ENCODE measurements around the gene LRRC61.
"Not testable (repeated sequence)": the region's sequence is repeated elsewhere in the genome, so short reads cannot be mapped to it uniquely, and the experiment has no call there.

Gene LRRC61

DNA sequence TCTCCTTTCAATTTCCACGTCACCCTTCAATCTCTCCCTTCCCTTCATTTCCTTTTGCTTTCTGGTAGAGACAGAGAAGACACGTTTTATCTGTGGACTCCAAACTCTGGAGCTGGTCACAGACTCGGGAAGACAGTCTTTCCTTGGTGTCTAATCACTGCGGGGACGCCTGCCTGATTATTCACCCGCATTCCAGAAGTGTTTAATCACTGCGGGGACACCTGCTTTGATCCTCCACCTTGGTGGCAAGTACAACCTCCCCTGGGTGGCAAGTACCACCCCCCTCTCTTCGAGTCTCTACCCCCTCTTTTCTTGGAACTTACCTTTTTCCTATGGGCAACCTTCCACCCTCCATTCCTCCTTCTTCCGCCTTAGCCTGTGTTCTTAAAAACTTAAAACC, 15.3 kb upstream of the LRRC61 start:
- no peak for DNase-seq

DNA sequence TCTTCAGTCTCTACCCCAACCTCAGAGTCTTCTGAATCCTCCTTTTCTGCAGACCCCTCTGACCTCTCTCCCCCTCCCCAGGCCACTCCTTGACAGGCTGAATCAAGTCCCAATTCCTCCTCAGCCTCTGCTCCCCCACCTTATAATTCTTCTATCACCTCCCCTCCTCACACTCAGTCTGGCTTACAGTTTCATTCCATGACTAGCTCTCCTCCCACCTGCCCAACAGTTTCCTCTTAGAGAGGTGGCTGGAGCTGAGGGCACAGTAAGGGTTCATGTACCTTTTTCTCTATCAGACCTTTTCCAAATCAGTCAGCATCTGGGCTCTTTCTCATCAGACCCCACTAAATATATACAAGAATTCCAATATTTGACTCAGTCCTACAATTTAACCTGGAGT, 14.6 kb upstream of the LRRC61 start:
- DNase-seq: no peak

DNA sequence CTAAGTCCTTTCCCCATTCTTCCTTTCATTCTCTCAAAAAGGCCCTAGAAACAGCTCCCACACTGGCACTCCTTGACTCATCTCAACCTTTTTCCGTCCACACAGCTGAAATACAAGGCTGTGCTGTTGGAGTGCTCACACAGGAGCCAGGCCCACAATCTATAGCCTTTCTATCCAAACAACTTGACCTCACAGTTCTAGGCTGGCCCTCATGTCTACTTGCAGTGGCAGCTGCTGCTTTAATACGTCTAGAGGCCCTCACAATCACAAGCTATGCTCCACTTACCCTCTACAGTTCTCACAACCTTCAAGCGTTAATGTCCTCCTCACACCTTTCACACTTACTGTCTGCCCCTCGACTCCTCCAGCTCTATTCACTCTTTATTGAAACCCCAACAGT, 12.0 kb upstream of the LRRC61 start:
- DNase-seq: no peak

DNA sequence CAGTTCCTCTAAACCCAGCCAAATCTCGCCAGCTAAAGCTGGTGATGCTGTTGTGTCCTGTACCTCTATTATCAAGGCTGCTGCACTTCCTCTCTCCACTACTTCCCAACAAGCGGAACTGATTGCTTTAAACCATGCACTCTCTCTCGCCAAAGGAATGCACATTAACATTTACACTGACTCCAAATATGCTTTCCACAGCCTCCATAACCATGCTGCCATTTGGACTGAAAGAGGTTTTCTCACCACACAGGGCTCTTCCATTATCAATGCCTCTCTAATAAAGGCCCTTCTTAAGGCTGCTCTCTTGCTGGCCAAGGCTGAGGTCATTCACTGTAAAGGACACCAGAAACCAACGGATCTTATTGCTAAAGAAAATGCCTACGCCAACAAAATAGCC, 11.4 kb upstream of the LRRC61 start:
- DNase-seq: peak in 1 of 4 experiments; percentile 16

DNA sequence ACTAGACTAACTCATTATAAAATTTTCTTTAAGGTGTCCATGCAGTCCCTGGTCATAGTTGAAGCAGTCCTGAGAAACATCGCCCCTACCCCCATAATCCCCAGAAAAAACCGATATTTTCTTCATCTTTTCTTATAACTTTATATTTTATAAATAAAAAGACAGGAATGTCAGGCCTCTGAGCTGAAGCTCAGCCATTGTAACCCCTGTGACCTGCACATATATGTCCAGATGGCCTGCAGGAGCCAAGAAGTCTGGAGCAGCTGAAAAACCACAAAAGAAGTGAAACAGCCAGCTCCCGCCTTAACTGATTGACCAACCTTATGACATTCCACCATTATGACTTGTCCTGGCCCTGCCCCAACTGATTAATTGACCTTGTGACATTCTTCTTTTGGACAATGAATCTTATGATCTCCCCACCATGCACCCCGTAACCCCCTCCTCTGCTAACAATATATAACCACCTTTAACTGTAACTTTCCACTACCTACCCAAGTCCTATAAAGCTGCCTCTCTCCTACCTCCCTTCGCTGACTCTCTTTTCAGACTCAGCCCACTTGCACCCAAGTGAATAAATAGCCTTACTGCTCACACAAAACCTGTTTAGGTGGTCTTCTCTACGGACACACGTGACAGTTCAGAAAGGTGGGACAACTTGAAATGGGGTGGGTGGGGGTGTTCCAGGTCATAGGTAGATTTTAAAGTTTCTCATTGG, 10.3 kb upstream of the LRRC61 start:
- DNase-seq: peak in 1 of 4 experiments; percentile 13

DNA sequence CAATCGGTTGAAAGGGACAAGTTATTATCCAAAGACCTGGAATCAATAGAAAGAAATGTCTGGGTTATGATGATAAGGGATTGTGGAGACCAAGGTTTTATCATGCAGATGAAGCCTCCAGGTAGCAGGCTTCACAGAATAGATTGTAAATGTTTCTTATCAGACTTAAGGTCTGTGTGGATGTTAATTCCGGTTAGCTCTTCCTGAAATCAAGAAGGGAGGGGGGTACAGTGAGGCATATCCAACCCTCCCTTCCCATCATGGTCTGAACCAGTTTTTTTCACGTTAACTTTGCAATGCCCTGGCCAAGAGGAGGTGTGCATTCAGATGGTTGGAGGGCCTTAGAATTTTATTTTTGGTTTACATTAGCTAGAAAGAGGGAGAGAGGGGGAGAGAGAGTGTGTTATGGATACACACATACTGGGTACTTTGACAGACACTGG, 9.8 kb upstream of the LRRC61 start:
- DNase-seq: no peak

DNA sequence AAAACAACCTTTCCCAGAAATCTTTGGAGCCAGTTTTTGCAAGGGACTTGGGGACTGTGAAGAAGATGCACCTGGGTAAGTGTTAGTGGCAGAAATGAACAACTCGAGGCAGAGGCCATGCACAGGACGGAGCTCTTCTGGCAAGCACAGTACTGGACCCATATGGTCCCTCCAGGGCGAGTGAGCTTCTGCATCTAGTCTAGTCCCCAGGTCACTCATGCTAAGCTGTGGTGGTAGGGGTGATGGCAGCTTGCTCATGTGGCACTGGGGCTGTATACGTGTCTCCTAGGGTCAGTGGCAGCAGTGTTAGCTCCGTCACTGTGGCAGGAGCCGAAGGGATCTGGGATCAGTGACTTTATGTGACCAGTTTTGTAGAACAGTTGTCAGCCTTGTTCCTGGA, 9.3 kb upstream of the LRRC61 start:
- no peak for DNase-seq

DNA sequence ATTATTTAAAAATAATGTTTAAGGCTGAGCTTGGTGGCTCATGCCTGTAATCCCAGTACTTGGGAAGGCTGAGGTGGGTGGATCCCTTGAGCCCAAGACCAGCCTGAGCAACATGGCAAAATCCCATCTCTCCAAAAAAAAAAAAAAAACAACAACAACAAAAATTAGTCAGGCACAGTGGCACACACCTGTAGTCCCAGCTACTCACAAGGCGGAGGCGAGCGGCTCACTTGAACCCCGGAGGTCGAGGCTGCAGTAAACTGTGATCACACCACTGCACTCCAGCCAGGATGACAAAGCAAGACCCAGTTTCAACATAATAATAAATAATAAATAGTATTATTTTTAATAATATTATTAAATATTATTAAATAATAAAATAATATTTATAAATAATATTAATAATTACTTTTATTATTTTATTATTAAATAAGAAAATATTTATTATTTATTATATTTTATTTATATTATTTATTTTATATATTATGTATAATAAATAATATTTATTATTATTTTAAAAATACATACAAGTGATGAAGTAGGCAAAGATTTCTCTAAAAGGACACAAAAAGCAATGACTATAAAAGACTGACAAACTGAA, 8.4 kb upstream of the LRRC61 start:
- DNase-seq: no peak

DNA sequence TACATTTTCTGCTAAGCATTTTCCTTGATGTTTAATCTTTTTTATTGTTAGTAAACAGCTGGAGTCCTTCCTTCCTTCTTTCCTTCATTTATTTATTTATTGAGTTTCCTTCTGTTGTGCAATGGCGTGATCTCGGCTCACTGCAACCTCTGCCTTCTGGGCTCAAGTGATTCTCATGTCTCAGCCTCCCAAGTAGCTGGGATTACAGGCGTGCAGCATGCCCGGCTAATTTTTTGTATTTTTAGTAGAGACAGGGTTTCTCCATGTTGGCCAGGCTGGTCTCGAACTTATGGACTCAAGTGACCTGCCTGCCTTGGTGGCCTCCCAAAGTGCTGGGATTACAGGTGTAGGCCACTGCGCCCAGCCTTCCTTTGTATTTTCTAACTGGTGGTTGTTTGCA, 6.2 kb upstream of the LRRC61 start:
- DNase-seq: not testable (repeated sequence)

DNA sequence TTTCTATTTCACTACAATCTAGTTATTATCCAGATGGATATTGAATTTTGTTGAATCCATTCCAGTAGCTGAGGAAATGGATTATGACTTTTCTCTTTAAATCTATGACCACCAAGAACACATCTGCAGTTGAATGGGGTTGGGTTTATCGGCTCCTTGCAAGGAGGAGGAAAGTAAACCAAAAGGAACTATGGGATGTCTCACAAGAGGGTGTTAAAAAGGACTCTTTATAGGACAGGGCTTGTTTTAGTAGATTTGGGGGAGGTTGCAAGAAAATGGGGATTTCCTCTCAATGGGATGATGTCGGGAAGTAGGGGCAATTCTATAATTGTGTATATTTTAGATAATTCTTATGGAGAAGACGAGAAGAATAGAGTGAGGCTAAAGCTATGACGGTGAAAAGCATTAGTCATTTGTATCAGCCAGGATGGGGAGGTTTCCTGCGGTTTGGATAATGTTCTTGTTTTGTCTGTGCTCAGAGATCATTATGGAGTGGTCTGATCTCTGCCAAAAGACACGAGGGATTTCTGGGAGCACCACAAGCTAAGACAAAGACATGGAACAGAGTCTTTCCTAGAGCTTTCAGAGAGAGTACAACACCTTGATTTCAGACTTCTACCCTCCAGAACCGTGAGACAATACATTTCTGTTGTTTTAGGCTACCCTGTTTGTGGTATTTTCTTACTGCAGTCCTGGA, 5.3 kb upstream of the LRRC61 start:
- no peak for DNase-seq

DNA sequence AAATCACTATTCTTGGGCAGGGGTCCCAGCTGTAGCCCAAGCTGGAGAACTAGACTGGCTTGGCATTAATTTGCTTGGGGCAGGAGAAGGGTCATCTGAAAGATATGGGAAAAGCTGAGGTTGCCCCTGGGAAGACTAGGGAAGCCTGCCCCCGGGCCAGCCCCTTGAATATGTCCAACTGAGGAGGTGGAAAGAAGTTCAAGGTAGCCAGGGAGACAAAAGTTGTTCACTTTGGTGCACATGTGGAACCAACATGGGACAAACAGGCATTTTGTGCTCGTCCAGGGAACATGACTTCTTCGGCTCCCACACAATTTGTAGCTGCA, 1.4 kb upstream of the LRRC61 start:
- DNase-seq: no peak

DNA sequence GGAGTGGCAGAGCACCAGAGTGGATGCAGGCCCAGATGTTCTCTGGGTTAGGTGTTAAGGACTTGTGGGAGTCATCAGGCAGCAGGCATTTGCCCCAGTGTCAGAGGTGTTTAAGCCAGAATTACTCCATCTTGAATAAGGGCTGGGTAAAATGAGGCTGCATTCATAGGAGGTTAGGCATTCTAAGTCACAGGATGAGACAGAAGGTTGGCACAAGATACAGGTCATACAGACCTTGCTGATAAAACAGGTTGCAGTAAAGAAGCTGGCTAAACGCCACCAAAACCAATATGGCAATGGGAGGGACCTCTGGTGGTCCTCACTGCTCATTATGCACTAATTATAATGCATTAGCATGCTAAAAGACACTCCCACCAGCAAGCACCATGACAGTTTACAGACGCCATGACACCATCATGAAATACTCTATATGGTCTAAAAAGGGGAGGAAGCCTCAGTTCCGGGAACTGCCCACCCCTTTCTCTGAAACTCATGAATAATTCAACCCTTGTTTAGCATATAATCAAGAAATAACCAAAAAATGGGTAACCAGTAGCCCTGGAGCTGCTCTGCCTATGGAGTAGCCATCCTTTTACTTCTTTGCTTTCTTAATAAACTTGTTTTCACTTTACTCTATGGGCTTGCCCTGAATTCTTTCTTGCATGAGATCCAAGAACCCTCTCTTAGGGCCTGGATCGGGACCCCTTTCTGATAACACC, 882 bp upstream of the LRRC61 start:
- no peak for DNase-seq

DNA sequence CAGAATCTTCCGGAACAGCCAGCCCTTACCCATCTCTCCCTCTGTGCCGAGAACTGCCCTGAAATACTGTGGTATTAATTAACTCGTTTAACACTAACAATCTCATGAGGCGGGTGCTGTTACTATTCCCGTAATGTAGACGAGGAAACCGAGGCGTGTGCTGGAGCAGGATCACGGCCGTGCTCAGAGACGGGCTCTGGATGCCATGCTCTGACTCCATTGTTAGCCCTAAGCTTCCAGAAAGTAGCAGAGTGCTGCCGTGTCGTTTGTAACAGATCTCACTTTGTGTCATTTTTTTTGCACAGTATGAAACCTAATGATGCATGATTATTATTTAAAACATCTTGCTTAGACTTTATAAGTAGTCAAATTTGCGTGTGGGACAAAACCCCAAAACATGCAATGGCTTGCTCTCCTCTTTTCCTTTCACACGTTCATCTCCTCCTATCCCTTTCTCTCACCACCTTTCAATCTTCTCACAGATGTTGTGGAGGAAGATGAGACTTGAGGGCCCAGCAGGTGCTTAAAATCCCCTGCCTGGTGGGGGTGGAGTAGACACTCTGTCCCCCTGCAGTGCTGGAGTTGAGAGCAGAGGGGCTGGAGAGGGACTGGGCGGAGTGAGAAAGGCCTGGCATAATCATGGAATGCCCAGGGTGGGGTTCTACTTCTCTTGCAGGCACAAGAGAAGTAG, 672 bp downstream of the LRRC61 start:
- DNase-seq: peak in 2 of 4 experiments; percentile 9 to 18

DNA sequence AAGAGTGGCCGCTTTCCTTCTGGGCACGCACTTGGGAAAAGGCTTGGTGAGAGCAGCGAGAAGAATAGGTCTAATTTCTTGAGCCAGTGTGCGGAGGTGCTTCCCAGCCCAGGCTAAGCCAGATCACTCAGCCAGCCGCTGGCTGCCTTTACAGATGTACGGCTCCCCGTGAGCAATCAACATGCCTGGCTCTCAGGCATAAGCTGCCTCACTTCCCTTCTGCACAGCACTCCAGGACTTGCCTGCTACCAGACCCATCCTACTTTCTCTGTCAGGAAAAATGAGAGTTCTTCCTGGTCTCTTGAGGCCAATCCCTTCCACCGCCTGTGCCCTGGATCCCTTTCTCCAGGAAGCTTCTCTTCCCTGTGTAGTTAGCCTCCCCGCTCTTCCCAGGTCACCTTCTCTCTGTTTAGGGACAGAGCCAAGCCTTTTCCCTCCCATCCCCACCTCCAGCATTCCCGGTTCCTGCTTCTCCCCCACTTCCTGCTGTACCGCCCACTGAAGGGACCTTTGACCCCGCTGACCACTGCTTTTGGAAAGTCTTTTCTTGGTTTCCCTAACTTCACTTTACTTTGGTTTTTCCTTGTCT, 1.3 kb downstream of the LRRC61 start:
- peak in 2 of 4 experiments; percentile 22 to 28 for DNase-seq

DNA sequence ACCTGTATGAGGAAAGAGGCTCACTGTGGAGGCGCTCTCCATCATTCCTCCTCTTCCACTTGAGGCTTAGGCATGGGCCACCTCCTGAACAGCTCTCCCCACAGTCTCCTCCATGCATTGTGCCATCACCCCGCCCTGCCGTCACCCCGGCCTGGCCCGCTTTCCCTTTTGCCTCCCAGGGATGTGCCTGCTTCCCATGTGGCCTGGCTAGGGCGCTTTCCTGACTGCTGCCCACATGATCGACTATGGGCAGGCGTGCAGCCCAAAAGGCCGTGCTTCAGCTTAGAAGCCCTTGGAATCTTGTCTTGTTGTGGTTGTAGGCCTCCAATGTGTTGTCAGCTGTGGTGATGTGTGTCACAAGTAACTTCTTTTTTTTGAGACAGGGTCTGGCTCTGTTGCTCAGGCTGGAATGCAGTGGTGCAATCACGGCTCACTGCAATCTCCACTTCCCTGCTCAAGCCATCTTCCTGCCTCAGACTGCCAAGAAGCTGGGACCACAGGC, 2.0 kb downstream of the LRRC61 start:
- DNase-seq: peak; percentile 55 to 81 (median 78)

DNA sequence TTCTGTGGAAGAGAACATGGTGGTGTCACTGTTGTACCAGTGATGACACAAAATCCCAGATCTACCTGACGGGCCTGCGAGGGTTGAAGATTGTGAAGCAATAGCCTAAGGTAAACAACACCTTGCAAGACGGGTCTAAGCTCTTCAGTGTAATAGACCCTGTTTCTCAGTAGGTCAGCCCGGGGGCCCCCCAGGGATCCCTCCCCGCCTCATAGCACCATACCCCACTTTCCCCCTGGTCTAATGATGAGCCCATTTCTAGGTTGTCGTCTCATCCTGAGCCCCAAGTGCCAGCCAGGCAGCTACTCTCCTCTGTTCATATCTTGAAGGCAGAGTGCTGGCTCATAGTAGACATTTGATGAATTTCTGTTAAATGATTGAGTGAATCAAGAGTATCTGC, 2.7 kb downstream of the LRRC61 start:
- no peak for DNase-seq

DNA sequence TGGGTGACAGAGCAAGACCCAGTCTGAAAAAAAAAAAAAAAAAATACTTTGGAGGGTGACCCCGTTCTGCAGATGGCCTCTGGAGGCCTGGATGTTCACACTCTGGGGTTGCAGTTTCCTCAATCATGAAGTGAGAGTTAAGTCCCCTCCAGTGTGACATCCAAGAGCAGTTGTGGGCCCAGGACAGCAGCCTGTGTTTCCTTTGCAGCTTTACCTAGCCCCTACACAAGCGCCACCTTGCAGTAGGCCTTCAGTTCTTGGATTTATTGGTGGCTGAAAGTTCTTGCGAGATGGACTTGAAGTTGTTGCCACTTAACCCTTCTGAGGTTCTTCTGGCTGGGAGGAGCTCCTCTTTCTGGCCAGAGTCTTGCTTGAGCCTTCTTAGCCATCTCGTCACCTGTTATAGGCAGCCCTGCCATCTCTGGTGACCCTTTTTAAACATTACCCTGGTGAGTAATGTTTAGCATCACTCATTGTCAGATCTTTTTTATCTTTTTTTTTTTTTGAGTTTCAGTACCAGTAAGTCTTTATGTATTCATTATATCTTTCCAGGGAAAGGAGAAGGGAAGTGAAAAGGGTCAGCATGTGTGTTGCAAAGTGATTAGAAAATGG, 3.6 kb downstream of the LRRC61 start:
- no peak for DNase-seq

DNA sequence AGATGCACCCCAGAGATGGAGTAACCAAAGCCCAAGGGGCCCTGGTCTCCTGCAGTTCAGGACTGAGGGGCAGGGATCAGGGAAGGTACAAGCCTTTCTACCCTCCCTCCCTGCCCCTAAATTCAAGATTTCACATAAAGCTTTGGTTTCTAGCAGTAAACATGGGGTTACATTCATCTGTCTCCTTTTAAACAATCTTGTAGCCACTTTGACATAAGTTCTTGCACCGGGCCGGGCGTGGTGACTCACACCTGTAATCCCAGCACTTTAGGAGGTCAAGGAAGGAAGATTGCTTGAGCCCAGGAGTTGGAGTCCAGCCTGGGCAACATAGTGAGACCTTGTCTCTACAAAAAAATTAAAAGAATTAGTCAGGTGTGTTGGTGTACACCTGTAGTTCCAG, 4.2 kb downstream of the LRRC61 start:
- no peak for DNase-seq

DNA sequence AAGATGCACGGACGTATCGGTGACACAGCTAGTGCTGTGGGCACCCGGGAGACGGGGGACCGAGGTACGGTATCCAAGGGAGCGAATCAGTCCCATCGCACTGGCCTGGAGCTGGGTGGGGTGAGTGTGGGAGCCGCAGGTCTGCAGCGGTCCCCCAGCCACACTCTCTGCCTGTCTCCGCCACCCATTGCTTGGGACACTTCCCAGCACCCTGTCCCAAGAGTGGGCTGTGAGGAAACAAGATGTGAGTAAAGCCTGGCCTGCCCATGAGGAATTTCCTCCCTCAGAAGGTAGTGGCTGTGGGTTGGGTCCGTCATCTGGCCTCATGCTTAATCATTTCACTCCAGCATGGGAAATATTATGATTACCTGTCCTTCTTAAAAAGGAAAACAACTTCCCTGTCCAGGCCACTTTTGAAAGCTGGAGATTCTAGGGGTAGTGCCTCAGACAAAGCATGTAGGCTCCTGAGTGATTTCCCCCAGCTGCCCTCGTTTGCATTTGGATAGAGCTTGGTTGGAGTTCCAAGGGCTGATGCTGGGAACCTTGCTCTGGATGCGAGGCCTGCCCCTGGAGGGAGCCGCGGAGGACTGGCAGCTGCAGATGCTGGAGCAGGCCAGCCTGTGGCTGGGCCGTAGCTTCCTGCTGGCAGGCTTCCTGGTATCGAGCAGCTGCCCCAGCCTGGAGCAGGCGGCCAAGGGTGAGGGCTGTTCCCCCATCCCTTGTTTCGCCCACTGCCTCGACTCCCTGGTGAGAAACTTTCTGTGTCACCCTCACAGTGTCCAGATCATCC, 6.4 kb downstream of the LRRC61 start:
- no peak for DNase-seq

DNA sequence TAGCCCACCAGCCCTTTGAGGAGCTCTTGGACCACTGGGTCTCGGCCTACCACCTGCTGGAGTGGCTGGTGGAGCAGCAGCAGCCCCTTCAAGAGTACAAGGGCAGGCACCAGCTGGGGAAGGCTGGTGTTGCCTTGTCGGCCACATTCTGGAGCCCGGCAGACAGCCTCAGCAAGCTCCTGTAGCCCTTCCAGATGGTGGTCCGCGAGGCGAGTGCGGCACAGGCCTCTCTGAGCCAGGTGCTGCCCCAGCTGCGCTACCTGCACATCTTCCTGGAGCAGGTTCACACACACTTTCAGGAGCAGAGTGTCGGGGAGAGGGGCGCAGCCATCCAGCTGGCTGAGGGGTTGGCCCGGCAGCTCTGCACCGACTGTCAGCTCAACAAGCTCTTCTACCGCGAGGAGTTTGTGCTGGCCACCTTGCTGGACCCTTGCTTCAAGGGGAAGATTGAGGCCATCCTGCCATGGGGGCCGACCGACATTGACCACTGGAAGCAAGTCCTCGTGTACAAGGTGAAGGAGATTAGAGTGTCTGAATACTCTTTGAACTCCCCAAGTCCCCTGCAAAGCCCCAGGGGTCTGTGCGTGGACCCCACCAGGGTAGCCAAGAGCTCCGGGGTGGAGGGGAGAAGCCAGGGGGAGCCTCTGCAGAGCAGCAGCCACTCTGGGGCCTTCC, 7.2 kb downstream of the LRRC61 start:
- no peak for DNase-seq

Data from suppressor macrophage (primary cell).